HG03064 (cell line): ENCODE measurements around the gene ARHGAP32.

ENCODE experiments used
- ATAC-seq: cut with Tn5 transposase; IDR thresholded peaks from one replicate; pipeline ENCODE4 v1.9.1; 2021; ENCODE audit warnings: low read depth; ENCODE audit not compliant: unreplicated experiment

Gene ARHGAP32

GRCh38 chr11:128917144-128917724 lies 274.9 kb downstream of the ARHGAP32 start:
- no peak for ATAC-seq

GRCh38 chr11:128916681-128917080 lies 275.4 kb downstream of the ARHGAP32 start:
- no peak for ATAC-seq

GRCh38 chr11:128916037-128916572 lies 276.0 kb downstream of the ARHGAP32 start:
- ATAC-seq = no peak

- ATAC-seq = no peak
These were observed 277.0 kb downstream of the ARHGAP32 start for GRCh38 chr11:128915149-128915521.
